HG03103 (cell line): ENCODE measurements around the gene SDK2.

Source experiments
- ATAC-seq: cut with Tn5 transposase; IDR thresholded peaks from one replicate; pipeline ENCODE4 v1.9.1; 2021; ENCODE audit warnings: low read depth; ENCODE audit not compliant: unreplicated experiment

Gene SDK2

GRCh38 chr17:73644145-73645049 lies at the start of gene SDK2:
SDK2 (minus strand) TSS chr17:73644445; CDS start chr17:73644088, 357 bp downstream.
- ATAC-seq = no peak

GRCh38 chr17:73693071-73693470 lies 48.8 kb upstream of the SDK2 start:
- no peak for ATAC-seq

- no peak for ATAC-seq
Measured at GRCh38 chr17:73691321-73691766, 47.1 kb upstream of the SDK2 start.

- ATAC-seq = no peak
Measured at GRCh38 chr17:73690676-73691075, 46.4 kb upstream of the SDK2 start.

- no peak for ATAC-seq
Measured at GRCh38 chr17:73689596-73690275, 45.5 kb upstream of the SDK2 start.

GRCh38 chr17:73686961-73687360 lies 42.7 kb upstream of the SDK2 start:
- ATAC-seq = no peak

- ATAC-seq = no peak
Measured at GRCh38 chr17:73686126-73686525, 41.9 kb upstream of the SDK2 start.

GRCh38 chr17:73684183-73684582 lies 39.9 kb upstream of the SDK2 start:
- ATAC-seq = no peak

GRCh38 chr17:73683771-73684170 lies 39.5 kb upstream of the SDK2 start:
- ATAC-seq = no peak

GRCh38 chr17:73681946-73682345 lies 37.7 kb upstream of the SDK2 start:
- no peak for ATAC-seq

GRCh38 chr17:73679476-73679875 lies 35.2 kb upstream of the SDK2 start:
- no peak for ATAC-seq

GRCh38 chr17:73678999-73679398 lies 34.8 kb upstream of the SDK2 start:
- no peak for ATAC-seq

- ATAC-seq = no peak
Measured at GRCh38 chr17:73669771-73670170, 25.5 kb upstream of the SDK2 start.

GRCh38 chr17:73667181-73667959 lies 23.1 kb upstream of the SDK2 start:
- no peak for ATAC-seq

- no peak for ATAC-seq
Measured at GRCh38 chr17:73663614-73664013, 19.4 kb upstream of the SDK2 start.

- no peak for ATAC-seq
Measured at GRCh38 chr17:73660366-73660765, 16.1 kb upstream of the SDK2 start.

GRCh38 chr17:73658821-73659515 lies 14.7 kb upstream of the SDK2 start:
- ATAC-seq = no peak

GRCh38 chr17:73657473-73658116 lies 13.3 kb upstream of the SDK2 start:
- no peak for ATAC-seq

- no peak for ATAC-seq
Measured at GRCh38 chr17:73654241-73654640, 10.0 kb upstream of the SDK2 start.

GRCh38 chr17:73653810-73654209 lies 9.6 kb upstream of the SDK2 start:
- ATAC-seq = no peak
